Neural cell (in vitro differentiated cells): ENCODE results near the gene MS4A15.

Experiments used
- EP300 ChIP-seq: fragments of 450-650 bp; conservative IDR thresholded peaks from 2 replicates; pipeline ENCODE4 v1.6.1; 2014; ENCODE audit warnings: antibody characterized with exemption, mild to moderate bottlenecking, moderate library complexity; ENCODE audit not compliant: poor library complexity, severe bottlenecking
- TF ChIP-seq, protein P1 (sequence below): fragments of 450-650 bp; IDR thresholded peaks from 2 replicates; pipeline ENCODE4 v1.5.1; 2014; ENCODE audit warnings: antibody characterized with exemption, mild to moderate bottlenecking, moderate library complexity; ENCODE audit not compliant: poor library complexity, severe bottlenecking

- TF ChIP-seq, protein P1, sequence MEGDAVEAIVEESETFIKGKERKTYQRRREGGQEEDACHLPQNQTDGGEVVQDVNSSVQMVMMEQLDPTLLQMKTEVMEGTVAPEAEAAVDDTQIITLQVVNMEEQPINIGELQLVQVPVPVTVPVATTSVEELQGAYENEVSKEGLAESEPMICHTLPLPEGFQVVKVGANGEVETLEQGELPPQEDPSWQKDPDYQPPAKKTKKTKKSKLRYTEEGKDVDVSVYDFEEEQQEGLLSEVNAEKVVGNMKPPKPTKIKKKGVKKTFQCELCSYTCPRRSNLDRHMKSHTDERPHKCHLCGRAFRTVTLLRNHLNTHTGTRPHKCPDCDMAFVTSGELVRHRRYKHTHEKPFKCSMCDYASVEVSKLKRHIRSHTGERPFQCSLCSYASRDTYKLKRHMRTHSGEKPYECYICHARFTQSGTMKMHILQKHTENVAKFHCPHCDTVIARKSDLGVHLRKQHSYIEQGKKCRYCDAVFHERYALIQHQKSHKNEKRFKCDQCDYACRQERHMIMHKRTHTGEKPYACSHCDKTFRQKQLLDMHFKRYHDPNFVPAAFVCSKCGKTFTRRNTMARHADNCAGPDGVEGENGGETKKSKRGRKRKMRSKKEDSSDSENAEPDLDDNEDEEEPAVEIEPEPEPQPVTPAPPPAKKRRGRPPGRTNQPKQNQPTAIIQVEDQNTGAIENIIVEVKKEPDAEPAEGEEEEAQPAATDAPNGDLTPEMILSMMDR = no peak
- TF ChIP-seq EP300 = no peak
Measured at GRCh38 chr11:60825118-60825517, 68.5 kb downstream of the MS4A15 start.
